NCI-H2081 treated with DMSO at 0.1 percent for 48 hours (cell line): ENCODE measurements around the gene PHF19.

ENCODE experiments used
- DNase-seq: peaks from one replicate; lab custom pipeline; 2025; lab: John Stamatoyannopoulos, UW

The PHF19 gene

DNA sequence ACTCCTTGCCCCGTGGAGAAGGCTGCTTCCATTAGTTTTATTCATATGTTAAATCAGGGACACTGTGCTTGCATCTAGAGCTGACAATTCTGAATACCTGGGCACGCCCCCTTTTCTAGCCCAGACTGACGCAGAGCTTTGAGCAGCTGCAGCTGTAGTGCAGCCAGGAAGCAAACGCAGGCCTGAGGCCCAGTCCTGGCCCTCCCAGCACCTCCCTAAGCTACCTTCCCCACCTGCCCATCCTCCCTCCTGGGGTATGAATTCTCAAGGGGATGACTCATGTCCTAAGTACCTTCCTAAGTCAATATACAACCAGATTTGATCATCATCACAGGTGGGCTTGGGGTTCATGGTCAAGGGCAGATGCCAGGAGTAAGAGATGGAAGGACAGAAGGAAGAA is 3.5 kb downstream of the PHF19 start:
- no peak for DNase-seq

- DNase-seq, result no peak
These were observed 4.0 kb downstream of the PHF19 start for GRCh38 chr9:120872791-120873502.

DNA sequence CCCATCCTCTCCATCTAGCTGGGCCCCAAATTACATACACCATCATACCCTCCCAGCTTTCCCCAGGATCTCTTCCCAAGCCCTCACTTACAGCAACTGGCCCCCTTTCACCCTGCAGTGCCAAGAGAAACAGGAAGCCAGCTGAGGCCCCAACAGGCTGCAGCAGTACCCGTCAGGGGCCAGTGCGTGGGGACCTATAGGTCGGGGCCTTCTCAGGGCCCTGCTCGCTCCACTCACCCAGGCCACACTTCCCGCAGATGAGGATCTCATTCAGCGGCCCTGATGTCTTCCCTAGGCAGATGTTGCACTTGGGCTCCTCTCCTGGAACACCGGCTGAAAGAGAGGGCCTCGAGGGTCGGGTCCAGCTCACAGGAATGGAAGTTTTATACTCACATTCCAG is 6.8 kb downstream of the PHF19 start:
- DNase-seq, result no peak

- DNase-seq, result no peak
These were observed 7.3 kb downstream of the PHF19 start for GRCh38 chr9:120869726-120870125.

DNA sequence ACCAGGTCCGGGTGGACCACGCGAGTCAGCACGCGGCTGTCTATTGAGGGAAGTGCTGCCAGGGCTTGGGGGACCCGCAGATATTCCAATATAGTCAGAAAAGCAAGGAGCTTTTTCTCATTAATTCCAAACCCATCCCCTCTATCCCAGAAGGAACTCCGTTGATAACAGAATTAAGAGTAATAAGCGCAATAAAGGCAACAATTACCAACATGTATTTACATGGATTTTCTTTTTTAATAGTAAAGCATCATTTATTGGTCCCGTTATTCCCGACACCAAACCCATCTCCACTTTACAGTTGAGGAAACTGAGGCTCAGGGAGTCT is 7.7 kb downstream of the PHF19 start:
- no peak for DNase-seq

- no peak for DNase-seq
These were observed 8.2 kb downstream of the PHF19 start for GRCh38 chr9:120868676-120869359.

DNA sequence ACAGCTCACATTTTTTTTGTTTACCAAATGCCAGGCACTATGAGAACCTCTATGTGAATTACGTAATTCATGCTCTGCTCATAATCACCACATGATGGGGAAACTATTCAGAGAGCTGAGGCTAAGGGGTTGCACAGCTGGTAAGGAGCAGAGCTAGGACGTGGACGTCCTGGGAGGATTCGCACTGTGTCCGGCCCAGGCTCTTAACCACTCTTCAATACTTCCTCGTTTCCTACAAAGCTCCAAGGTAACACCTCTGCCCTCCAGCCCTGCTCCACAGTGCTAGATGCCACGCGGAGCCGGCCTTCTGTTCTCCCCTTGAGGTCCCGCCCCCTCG is 8.7 kb downstream of the PHF19 start:
- DNase-seq, result no peak

DNA sequence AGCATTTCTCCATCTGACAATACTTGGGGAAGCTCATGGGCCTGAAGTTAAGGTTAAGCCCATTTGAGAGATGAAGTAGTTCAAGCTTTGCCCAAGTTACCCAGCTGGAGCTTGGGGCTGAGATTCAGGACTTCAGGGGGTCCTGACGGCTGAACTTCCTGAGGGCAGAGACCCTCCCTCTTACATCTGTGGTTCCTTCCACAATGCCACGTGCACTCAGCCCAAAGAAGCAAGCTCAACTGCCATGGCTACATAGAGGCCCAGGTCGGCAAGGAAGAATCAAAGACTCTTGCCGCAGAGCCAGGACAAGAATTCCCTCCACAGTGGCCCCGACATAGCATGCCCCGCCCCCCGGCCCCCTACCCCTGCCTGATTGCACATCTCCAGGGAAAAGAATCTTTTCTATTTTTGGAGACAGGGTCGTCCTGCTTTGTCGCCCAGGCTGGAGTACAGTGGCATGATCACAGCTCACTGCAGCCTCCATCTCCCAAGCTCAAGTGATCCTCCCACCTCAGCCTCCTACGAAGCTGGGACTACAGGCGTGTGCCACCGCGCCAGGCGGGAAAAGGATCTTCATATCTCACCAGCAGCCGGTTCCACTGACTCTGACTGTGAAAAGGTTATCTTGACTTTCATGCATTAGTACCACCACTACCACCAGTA is 9.2 kb downstream of the PHF19 start:
- DNase-seq, result no peak

- DNase-seq, result no peak
These were observed 10.3 kb downstream of the PHF19 start for GRCh38 chr9:120866651-120867050.

DNA sequence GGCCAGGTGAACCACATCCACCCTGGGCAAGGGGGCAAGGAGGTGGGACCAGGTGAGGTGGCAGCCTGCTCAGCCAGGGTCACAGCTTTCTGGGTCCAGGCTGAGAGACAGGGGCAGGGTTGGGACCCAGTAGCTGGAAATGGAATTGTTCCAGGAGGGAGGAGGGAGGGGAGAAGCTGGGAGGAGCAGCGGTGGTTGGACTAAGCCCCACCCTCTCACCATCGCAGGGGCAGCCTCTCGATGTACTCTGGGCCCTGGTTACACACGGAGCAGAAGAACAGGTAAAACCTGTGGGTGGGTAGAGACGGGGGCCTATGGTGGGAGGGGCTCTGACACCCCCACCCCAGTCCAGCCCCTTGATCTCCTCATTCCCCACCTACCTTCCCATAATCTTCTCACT is 11.2 kb downstream of the PHF19 start:
- DNase-seq, result no peak

DNA sequence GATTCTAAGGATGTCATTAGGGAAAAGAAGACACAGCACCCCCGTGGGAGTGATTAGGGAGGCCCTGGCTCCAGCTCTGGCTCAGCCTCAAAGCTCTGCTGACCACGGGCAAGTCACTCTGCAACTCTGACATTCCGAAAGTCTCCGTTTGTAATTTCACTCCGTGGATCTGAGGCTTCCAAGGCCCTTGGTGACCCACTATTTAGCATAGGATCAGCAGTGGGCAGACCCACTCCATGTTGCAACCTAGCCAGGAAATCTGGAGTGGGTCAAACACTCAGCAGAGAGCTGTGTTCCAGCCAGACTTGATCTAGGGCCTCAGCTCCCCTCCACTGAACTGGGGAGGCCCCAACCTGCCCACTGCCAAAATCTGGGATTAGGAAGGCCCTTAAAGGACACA is 11.8 kb downstream of the PHF19 start:
- no peak for DNase-seq

- DNase-seq, result no peak
These were observed 12.3 kb downstream of the PHF19 start for GRCh38 chr9:120864719-120865118.

DNA sequence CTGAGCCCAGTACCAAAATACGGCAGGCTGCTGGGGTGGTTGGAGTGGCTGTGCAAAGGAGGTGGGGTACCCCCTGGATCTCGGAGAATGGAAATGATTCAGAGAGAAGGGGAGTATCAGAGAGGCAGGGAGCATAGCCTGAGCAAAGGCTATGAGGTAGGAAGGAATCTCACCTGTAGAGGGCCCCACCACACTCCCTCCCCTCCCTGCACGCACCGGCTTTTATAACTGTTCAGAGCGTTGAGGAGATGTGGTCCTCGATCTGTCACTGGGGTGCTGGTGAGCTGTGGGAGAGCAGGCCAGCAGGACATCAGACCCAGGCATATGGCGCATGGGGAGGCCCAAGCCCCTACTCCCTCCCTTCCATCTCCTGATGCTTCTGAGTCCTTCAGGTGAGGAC is 13.2 kb downstream of the PHF19 start:
- no peak for DNase-seq

- no peak for DNase-seq
These were observed 14.5 kb downstream of the PHF19 start for GRCh38 chr9:120862452-120862851.

DNA sequence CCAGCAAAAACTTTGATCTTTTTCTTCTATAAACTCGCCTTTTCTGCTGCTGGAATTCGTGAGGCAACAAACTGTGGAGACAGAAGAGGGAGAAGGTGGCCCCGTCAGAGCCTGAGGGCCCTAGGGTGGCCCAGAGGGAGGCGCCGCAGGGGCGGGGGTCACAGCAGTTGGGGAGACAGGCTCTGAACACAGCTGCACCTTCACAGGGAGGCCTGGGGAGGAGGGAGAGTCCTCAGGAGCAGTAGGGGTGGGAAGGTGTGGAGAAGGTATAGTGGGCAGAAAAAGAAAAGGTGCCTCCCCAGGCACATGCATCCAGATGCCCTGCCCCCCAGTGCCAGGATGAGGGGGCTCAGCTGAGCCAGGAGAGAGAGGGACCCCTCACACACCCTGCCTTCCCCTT is 15.1 kb downstream of the PHF19 start:
- DNase-seq, result no peak

- DNase-seq, result no peak
These were observed 16.9 kb downstream of the PHF19 start for GRCh38 chr9:120860083-120860482.

- no peak for DNase-seq
These were observed 17.6 kb downstream of the PHF19 start for GRCh38 chr9:120859361-120859760.

- DNase-seq, result no peak
These were observed 19.1 kb downstream of the PHF19 start for GRCh38 chr9:120857902-120858301.

DNA sequence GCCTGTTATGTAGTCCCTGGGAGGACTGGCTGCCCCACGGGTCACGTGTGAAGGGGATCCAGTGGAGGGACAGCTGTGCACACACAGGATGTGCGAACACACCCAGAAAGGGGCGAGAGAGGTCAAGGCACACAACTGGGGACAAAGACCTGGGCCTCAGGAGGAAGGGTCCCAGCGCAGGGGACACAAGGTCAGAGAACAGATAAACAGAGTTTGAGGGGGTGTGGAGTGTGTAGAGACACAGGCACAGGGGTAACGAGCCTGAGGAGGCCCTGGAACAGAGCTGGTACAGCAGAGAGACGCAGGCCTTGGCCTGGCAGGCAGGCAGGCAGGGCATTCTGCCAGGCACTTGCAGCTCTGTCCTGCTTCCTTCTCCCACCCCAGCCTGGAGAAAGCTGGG is 19.5 kb downstream of the PHF19 start:
- DNase-seq, result no peak

GRCh38 chr9:120856700-120857099 is 20.3 kb downstream of the PHF19 start:
- DNase-seq, result no peak

GRCh38 chr9:120855827-120856670 is 20.9 kb downstream of the PHF19 start:
- DNase-seq, result no peak

GRCh38 chr9:120854596-120855327 is 22.2 kb downstream of the PHF19 start:
- DNase-seq, result no peak
